Esophagus (tissue), 2 donors: ENCODE results near the gene ACVRL1. TPM values are rescaled to one million over a fixed set of nuclear protein-coding genes. Genes with fewer than 3 reads are reported as not detected.

Experiments
- H3K27ac ChIP-seq, 2 donors: one replicate each; pipeline ENCODE4 v1.5.1; 2013; ENCODE audit warnings: low read depth in 2 of 2, mild to moderate bottlenecking in 2 of 2, inconsistent platforms in 1 of 2, low read length in 1 of 2, moderate library complexity in 1 of 2
- H3K27me3 ChIP-seq, 2 donors: one replicate each; pipeline ENCODE4 v1.6.1; 2013; ENCODE audit warnings: low read length in 2 of 2, control low read depth in 1 of 2, mild to moderate bottlenecking in 1 of 2; ENCODE audit not compliant: insufficient read depth in 2 of 2, control insufficient read depth in 1 of 2
- H3K36me3 ChIP-seq, 2 donors: one replicate each; pipeline ENCODE4 v1.6.1; 2013; ENCODE audit warnings: low read length in 1 of 2; ENCODE audit not compliant: control insufficient read depth in 2 of 2, insufficient read depth in 2 of 2
- H3K4me1 ChIP-seq, 2 donors: one replicate each; pipeline ENCODE4 v1.6.1; 2013; ENCODE audit warnings: low read length in 1 of 2; ENCODE audit not compliant: control insufficient read depth in 2 of 2, insufficient read depth in 2 of 2
- H3K4me3 ChIP-seq, 2 donors: one replicate each; pipeline ENCODE4 v1.5.1; 2013; ENCODE audit warnings: low read length in 2 of 2, mild to moderate bottlenecking in 2 of 2, low read depth in 1 of 2, moderate library complexity in 1 of 2
- H3K9me3 ChIP-seq, 2 donors: one replicate each; pipeline ENCODE4 v1.6.1; 2013; ENCODE audit warnings: mild to moderate bottlenecking in 2 of 2, low read depth in 1 of 2, low read length in 1 of 2, moderate library complexity in 1 of 2; ENCODE audit not compliant: control insufficient read depth in 2 of 2, insufficient read depth in 1 of 2
- WGBS, 2 donors: extraction: QIAGEN DNeasy Blood & Tissue Kit; methylation state at CpG; one replicate each; pipeline ENCODE4 v1.1.7; 2013; 5-methylcytosine and 5-hydroxymethylcytosine counted together
- polyA plus RNA-seq, 2 donors: library from polyadenylated mRNA; stranded (reverse); fragments of 200-250 nt; gene quantifications; one replicate each; pipeline ENCODE4 v1.2.3, GENCODE V29; 2013
- donor health status: healthy with polysubstance abuse.
- donor health status: Bipolar disorder and iron deficiency.

The ACVRL1 gene
- polyA plus RNA-seq, 2 donors: 3.4 to 5.2 TPM

DNA sequence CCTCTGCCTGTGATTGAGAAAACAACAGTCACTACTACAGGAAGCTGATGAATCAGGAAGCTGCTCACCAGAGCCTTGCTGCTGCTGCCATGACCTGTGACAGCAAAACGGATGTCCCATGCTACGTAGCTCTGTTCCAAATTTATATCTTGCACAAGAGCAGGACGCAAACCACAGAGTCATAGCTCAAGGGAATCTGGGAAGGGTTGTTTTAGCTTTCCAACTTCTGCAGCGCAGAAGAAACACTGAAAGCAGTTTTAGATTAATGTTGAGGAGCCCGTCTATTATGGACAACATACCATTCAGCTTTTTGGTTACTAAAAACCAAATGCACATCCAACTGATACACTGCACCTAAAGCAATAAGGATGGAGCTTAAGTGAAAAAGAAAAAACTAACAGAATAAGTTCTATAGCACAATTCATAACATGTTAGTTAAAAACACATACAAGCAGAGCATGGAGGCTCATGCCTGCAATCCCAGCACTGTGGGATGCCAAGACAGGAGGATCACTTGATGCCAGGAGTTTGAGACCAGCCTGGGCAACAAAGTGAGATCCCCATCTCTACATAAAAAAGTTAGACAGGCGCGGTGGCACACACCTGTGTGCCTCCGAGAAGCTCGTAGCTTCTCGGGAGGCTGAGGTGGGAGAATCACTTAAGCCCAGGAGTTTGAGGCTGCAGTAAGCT lies 21.1 kb upstream of the ACVRL1 start:
- Histone ChIP-seq H3K36me3 (no peaks in the 10 kb centered on the region), H3K4me3 (no peak overlapping the region), H3K27me3 (no peaks in the 10 kb centered on the region), H3K9me3 (no peaks in the 10 kb centered on the region), H3K27ac (no peak overlapping the region), H3K4me1 (no peaks in the 10 kb centered on the region)
- WGBS, 2 donors: 62 to 64% methylated on average over 10 of the region's 10 CpGs

DNA sequence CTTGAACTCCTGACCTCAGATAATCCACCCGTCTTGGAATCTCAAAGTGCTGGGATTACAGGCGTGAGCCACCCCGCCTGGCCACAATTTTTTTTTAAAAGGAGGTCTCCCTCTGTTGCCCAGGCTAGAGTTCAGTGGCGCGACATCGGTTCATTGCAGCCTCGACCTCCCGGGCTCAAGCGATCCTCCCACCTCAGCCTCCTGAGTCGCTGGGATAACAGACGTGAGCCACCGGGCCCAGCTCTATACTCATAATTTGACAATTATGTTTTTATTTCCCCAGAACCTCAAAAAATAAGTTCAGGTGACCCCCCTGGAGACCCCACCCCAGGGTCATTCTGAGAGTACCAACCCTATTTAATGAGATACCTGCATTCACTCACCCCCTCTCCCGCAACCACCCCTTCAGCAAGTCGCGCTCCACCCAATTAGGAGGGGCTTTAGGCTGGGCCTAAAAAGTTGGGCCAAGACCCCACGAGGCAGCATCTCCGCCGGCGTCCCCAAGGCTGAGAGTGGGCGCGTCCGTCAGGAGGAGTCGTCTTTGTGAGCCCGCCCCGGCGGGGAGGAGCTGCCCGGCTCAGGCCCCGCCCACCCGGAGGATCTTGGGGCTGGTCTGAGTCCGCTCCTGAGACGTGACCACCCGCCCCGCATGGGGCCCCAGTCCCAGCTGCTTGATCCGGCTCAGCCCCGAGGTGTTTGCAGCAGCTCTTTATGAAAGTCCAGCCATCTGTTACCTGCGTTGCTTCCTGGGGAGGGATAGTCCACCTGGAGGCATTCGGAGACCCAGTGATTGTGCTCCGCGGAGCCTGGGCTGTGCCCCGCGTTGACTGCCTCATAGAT lies 19.6 kb upstream of the ACVRL1 start, which contains the start of gene ANKRD33:
TSS of gene ANKRD33 (plus strand) at position 628 of the 840 bp plus-strand sequence. CDS start at position 712, 84 bp downstream.
- H3K4me1 ChIP-seq: no peaks in the 10 kb centered on the region
- no peak within 1 kb of the TSS for H3K27ac ChIP-seq
- H3K4me3 ChIP-seq: no peak within 1 kb of the TSS
- H3K9me3 ChIP-seq: no peaks in the 10 kb centered on the region
- no peaks in the 10 kb centered on the region for H3K36me3 ChIP-seq
- H3K27me3 ChIP-seq: no peaks in the 10 kb centered on the region
- WGBS, 2 donors: 51 to 52% methylated on average over 41 of the region's 41 CpGs

DNA sequence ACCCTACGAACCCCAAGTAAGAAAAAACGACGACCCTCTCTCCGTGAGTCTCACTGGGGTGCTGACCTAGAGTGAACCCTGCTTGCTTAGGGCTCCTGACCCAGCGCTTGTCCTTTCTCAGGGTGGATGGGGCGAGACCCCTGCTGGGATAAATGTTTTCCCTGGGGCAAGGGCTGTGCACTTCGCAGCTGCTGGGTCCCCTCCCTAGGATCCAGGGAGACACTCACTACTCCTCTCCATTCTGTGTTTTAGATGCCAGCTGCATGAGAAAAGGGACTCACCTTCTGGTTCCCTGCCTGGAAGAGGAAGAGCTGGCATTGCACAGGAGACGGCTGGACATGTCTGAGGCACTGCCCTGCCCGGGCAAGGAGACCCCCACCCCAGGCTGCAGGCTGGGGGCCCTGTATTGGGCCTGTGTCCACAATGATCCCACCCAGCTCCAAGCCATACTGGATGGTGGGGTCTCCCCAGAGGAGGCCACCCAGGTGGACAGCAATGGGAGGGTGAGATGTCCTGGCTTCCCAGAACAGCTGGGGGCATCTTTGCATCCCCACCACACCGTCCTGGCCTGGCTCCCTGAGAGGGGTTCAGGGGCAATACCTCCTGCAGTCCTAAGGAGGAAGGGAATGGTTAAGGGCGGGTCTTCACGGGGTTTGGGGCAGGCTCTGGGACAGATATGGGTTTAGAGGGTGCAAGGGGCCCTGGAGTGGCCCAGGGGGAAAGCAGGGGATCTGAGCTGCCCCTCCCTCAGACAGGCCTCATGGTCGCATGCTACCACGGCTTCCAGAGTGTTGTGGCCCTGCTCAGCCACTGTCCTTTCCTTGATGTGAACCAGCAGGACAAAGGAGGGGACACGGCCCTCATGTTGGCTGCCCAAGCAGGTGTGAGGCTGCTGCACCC lies 18.7 kb upstream of the ACVRL1 start:
- WGBS, 2 donors: 66 to 73% methylated on average over 15 of the region's 15 CpGs
- Histone ChIP-seq H3K4me3 (no peak overlapping the region), H3K4me1 (no peaks in the 10 kb centered on the region), H3K27me3 (no peaks in the 10 kb centered on the region), H3K9me3 (no peaks in the 10 kb centered on the region), H3K36me3 (no peaks in the 10 kb centered on the region), H3K27ac (no peak overlapping the region)

DNA sequence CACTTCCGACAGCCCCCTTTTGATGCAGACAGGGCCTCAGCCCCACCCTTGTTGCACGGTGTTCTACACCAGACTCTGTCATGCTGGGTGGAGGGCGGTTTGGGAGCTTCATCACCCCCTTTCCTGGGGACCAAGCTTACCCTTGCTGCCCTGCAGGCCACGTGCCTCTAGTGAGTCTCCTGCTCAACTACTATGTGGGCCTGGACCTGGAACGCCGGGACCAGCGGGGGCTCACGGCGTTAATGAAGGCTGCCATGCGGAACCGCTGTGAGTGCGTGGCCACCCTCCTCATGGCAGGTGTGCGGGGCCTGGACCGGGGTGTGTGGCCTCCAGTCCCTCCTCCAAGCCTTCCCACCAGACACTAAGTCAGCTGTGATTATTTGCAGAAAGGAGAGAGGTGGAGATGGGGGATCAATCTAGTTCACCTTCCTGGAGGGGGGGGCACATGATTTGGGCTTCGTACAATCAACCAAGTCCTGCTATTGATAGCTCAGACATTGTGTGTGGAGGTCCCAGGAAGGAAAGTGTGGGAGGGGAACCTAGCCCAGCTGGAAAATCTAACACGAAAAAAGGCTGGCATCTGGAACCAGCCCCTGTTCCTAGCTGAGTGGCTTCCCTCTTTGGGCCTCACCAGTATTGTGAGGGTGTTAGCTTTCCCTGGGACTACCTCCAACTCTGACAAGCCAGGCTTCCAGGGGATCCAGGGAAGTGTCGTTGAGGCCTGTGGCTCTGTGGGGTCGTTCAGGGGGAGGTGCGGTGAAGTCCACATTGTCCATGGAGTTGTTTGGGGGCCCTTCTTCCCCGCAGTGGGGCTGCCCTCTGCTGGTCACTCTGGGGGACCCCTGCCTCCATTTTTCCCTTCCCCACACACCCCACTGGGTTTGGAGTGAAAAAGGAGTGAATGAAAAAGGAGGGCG lies 17.8 kb upstream of the ACVRL1 start:
- 83 to 84% methylated on average over 21 of the region's 21 CpGs for WGBS, 2 donors
- Histone ChIP-seq H3K36me3 (no peaks in the 10 kb centered on the region), H3K27me3 (no peaks in the 10 kb centered on the region), H3K4me3 (no peak overlapping the region), H3K9me3 (no peaks in the 10 kb centered on the region), H3K27ac (no peak overlapping the region), H3K4me1 (no peaks in the 10 kb centered on the region)

DNA sequence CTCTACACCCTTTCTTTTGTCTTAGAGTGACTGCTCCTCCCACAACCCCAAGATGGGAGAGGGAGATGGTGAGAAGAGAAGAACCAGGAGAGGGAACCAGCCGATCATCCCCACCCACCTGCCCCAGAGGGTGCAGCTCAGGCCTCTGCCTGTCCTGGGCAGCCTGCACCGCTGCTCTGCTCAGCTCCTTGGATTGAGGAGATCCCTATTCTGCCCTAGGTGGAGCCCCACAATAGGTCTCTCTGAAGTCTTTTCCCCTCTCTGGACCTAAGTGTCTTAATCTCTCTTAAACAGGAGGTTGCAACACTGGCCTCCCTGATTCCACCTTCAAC lies 17.2 kb upstream of the ACVRL1 start:
- H3K4me3 ChIP-seq: no peak overlapping the region
- 75 to 83% methylated on average over 2 of the region's 2 CpGs for WGBS, 2 donors
- no peaks in the 10 kb centered on the region for H3K27me3 ChIP-seq

DNA sequence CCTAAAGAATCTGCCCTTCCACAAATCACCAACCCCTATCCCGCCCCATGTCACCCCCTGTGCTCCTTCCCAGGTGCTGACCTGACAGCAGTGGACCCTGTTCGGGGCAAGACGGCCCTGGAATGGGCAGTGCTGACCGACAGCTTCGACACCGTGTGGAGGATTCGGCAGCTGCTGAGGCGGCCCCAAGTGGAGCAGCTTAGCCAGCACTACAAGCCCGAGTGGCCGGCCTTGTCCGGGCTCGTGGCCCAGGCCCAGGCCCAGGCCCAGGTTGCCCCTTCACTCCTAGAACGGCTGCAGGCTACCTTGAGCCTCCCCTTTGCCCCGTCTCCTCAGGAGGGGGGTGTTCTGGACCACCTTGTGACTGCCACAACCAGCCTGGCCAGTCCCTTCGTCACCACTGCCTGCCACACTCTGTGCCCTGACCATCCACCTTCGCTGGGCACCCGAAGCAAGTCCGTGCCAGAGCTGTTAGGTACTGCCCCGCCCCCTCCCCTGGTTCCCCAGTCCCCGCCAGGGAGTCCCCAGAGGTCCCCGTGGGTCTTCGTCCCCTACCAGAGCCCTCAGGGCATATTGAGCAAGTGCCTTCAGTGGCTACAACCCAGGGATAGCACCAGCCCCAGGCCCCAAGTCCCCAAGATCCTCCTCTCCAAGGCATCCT lies 16.7 kb upstream of the ACVRL1 start:
- Histone ChIP-seq H3K4me1 (no peaks in the 10 kb centered on the region), H3K4me3 (no peak overlapping the region), H3K27ac (no peak overlapping the region), H3K27me3 (no peaks in the 10 kb centered on the region), H3K9me3 (no peaks in the 10 kb centered on the region), H3K36me3 (no peaks in the 10 kb centered on the region)
- 84 to 87% methylated on average over 22 of the region's 22 CpGs for WGBS, 2 donors

More for the DNA sequence above, 17.2 kb upstream of the ACVRL1 start:
- no peaks in the 10 kb centered on the region for H3K36me3 ChIP-seq
- no peak overlapping the region for H3K27ac ChIP-seq
- no peaks in the 10 kb centered on the region for H3K4me1 ChIP-seq
- no peaks in the 10 kb centered on the region for H3K9me3 ChIP-seq

DNA sequence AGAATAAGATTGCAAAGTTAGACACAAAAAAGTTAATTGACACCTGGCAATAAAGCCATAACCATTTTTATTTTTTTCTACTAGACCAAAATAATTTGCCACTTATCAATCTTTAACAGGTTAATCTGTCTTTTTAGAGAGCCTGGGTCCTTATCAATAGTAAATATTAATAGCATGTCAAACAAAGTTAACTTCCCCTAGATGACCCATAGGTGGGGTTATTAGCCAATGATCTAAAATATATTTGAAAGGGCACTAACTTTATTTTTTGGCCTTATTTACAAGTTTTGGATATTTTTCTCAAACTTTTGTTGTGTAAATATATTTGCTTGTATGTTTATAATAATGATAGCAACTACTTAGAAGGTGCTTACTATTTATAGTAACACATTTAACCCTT lies 15.5 kb upstream of the ACVRL1 start:
- H3K4me3 ChIP-seq: no peak overlapping the region
- no peaks in the 10 kb centered on the region for H3K4me1 ChIP-seq
- H3K27me3 ChIP-seq: no peaks in the 10 kb centered on the region
- H3K36me3 ChIP-seq: no peaks in the 10 kb centered on the region
- no peak overlapping the region for H3K27ac ChIP-seq
- H3K9me3 ChIP-seq: no peaks in the 10 kb centered on the region

DNA sequence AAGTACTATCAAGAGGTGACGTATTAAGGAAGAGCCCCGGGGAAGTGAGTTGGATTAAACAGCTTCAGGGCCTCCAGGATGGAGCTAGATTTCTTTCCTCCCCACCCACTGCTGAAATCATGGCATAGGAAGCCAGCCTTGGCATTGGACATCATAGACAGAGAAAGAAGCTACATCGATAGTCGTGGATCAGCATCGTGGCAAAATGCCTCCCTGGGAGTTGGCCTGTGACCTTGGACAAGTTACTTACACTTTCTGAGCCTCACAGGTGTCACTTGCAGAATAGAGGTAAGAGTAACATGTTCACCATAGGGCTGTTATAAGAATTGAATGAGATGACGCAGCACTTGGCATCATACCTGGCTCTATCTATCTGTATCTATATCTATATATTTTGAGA lies 13.5 kb upstream of the ACVRL1 start:
- no peaks in the 10 kb centered on the region for H3K27me3 ChIP-seq
- 66 to 76% methylated on average over 6 of the region's 6 CpGs for WGBS, 2 donors
- H3K4me1 ChIP-seq: no peaks in the 10 kb centered on the region
- no peaks in the 10 kb centered on the region for H3K9me3 ChIP-seq
- no peak overlapping the region for H3K27ac ChIP-seq
- H3K36me3 ChIP-seq: no peaks in the 10 kb centered on the region
- no peak overlapping the region for H3K4me3 ChIP-seq
